Measurements from ENCODE around the gene ACTR1A. TPM values are rescaled to one million over a fixed set of nuclear protein-coding genes. Genes with fewer than 3 reads are reported as not detected.

ACTR1A gene
- total and polyA plus RNA-seq, 9 of the 15 experiments (the other 6 are each of a cell fraction or from before 2014, with no cell fraction given) = 36.3 to 77.2 (median 49.6) TPM

DNA sequence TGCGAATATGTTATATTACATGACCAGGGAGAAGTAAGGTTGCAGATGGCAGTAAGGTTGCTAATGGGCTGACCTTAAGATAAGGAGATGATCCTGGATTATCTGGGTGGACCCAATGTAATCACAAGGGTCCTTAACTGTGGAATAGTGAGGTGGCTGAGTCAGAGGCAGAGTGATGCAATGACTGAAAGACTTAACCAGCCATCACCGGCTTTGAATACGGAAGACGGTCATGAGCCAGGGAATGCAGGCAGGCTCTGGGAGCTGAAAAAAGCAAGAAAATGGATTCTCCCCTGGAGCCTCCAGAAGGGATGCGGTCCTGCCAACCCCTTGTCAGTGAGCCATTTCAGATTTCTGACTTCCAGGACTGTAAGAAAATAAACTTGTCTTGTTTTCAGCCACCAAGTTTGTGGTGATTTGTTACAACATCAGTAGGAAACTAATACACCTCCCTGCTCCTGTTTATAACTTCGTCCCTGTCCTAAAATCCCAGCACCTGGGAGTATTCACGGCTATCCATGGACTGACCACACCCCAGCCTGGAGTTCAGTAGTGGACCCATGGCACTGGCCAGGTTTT lies 46.5 kb downstream of the ACTR1A start (continued):
- TF ChIP-seq, protein P1, sequence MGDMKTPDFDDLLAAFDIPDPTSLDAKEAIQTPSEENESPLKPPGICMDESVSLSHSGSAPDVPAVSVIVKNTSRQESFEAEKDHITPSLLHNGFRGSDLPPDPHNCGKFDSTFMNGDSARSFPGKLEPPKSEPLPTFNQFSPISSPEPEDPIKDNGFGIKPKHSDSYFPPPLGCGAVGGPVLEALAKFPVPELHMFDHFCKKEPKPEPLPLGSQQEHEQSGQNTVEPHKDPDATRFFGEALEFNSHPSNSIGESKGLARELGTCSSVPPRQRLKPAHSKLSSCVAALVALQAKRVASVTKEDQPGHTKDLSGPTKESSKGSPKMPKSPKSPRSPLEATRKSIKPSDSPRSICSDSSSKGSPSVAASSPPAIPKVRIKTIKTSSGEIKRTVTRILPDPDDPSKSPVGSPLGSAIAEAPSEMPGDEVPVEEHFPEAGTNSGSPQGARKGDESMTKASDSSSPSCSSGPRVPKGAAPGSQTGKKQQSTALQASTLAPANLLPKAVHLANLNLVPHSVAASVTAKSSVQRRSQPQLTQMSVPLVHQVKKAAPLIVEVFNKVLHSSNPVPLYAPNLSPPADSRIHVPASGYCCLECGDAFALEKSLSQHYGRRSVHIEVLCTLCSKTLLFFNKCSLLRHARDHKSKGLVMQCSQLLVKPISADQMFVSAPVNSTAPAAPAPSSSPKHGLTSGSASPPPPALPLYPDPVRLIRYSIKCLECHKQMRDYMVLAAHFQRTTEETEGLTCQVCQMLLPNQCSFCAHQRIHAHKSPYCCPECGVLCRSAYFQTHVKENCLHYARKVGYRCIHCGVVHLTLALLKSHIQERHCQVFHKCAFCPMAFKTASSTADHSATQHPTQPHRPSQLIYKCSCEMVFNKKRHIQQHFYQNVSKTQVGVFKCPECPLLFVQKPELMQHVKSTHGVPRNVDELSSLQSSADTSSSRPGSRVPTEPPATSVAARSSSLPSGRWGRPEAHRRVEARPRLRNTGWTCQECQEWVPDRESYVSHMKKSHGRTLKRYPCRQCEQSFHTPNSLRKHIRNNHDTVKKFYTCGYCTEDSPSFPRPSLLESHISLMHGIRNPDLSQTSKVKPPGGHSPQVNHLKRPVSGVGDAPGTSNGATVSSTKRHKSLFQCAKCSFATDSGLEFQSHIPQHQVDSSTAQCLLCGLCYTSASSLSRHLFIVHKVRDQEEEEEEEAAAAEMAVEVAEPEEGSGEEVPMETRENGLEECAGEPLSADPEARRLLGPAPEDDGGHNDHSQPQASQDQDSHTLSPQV (IDR thresholded peaks at IDR 0.05) = peak; percentile 93
- TF ChIP-seq HCFC1 (IDR thresholded peaks at IDR 0.05; ENCODE audit: low read depth, low read length) = no peak
- TF ChIP-seq PTTG1 (tag; IDR thresholded peaks at IDR 0.05; ENCODE audit: low read depth) = no peak
- no peak for TF ChIP-seq NR2C2 (CRISPR knock-in tag; IDR thresholded peaks at IDR 0.05)
- peak; percentile 77 for TF ChIP-seq NR2C2 (tag; IDR thresholded peaks at IDR 0.05)
- TF ChIP-seq JUNB (CRISPR knock-in tag; conservative IDR thresholded peaks at IDR 0.05) = 0 out of 2 replicates have a peak, but pooled peaks have one; percentile 14
- peak; percentile 58; the same call in 1 of the 2 replicates for TF ChIP-seq MEF2D (tag; conservative IDR thresholded peaks at IDR 0.05; ENCODE audit: low read depth)
- no peak for TF ChIP-seq ELF2 (CRISPR knock-in tag; IDR thresholded peaks at IDR 0.05)
- TF ChIP-seq, protein P2, sequence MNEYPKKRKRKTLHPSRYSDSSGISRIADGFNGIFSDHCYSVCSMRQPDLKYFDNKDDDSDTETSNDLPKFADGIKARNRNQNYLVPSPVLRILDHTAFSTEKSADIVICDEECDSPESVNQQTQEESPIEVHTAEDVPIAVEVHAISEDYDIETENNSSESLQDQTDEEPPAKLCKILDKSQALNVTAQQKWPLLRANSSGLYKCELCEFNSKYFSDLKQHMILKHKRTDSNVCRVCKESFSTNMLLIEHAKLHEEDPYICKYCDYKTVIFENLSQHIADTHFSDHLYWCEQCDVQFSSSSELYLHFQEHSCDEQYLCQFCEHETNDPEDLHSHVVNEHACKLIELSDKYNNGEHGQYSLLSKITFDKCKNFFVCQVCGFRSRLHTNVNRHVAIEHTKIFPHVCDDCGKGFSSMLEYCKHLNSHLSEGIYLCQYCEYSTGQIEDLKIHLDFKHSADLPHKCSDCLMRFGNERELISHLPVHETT (CRISPR knock-in tag; conservative IDR thresholded peaks at IDR 0.05 in 1 of 2, IDR thresholded peaks at IDR 0.05 in 1 of 2) = no peak; a peak in 1 of 4 replicates
- TF ChIP-seq, protein P3, sequence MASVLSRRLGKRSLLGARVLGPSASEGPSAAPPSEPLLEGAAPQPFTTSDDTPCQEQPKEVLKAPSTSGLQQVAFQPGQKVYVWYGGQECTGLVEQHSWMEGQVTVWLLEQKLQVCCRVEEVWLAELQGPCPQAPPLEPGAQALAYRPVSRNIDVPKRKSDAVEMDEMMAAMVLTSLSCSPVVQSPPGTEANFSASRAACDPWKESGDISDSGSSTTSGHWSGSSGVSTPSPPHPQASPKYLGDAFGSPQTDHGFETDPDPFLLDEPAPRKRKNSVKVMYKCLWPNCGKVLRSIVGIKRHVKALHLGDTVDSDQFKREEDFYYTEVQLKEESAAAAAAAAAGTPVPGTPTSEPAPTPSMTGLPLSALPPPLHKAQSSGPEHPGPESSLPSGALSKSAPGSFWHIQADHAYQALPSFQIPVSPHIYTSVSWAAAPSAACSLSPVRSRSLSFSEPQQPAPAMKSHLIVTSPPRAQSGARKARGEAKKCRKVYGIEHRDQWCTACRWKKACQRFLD (CRISPR knock-in tag; IDR thresholded peaks at IDR 0.05) = peak; percentile 84
- TF ChIP-seq TARDBP (IDR thresholded peaks at IDR 0.05) = no peak
- TF ChIP-seq RBBP5 (IDR thresholded peaks at IDR 0.05; ENCODE audit: borderline replicate concordance, insufficient read depth, low read length, poor library complexity, severe bottlenecking) = no peak
- TF ChIP-seq, protein P4, sequence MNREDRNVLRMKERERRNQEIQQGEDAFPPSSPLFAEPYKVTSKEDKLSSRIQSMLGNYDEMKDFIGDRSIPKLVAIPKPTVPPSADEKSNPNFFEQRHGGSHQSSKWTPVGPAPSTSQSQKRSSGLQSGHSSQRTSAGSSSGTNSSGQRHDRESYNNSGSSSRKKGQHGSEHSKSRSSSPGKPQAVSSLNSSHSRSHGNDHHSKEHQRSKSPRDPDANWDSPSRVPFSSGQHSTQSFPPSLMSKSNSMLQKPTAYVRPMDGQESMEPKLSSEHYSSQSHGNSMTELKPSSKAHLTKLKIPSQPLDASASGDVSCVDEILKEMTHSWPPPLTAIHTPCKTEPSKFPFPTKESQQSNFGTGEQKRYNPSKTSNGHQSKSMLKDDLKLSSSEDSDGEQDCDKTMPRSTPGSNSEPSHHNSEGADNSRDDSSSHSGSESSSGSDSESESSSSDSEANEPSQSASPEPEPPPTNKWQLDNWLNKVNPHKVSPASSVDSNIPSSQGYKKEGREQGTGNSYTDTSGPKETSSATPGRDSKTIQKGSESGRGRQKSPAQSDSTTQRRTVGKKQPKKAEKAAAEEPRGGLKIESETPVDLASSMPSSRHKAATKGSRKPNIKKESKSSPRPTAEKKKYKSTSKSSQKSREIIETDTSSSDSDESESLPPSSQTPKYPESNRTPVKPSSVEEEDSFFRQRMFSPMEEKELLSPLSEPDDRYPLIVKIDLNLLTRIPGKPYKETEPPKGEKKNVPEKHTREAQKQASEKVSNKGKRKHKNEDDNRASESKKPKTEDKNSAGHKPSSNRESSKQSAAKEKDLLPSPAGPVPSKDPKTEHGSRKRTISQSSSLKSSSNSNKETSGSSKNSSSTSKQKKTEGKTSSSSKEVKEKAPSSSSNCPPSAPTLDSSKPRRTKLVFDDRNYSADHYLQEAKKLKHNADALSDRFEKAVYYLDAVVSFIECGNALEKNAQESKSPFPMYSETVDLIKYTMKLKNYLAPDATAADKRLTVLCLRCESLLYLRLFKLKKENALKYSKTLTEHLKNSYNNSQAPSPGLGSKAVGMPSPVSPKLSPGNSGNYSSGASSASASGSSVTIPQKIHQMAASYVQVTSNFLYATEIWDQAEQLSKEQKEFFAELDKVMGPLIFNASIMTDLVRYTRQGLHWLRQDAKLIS (CRISPR knock-in tag; IDR thresholded peaks at IDR 0.05) = 0 out of 2 replicates have a peak, but pooled peaks have one; percentile 16
- TF ChIP-seq NRF1 (conservative IDR thresholded peaks at IDR 0.05 in 1 of 2, IDR thresholded peaks at IDR 0.05 in 1 of 2) = 0 out of 4 replicates have a peak, but pooled peaks of 1 of the 2 experiments have one; percentile 15
- TF ChIP-seq KLF10 (CRISPR knock-in tag; IDR thresholded peaks at IDR 0.05) = no peak
- TF ChIP-seq BCL6 (CRISPR knock-in tag; IDR thresholded peaks at IDR 0.05) = 0 out of 2 replicates have a peak, but pooled peaks have one; percentile 9
- no peak for TF ChIP-seq ZSCAN29 (IDR thresholded peaks at IDR 0.05)
